Heart right ventricle (tissue), 16 donors: ENCODE data around the gene ENOX2. TPM values are rescaled to one million over a fixed set of nuclear protein-coding genes. Genes with fewer than 3 reads are reported as not detected.

Experiments used
- ATAC-seq, 8 donors: fragments of 200-7000 bp; cut with Tn5 transposase; one replicate each; pipeline ENCODE4 v1.9.1; 2020; ENCODE audit warnings: mild to moderate bottlenecking in 8 of 8, moderate library complexity in 8 of 8, moderate number of reproducible peaks in 1 of 8
- DNase-seq, 2 donors: peaks; one replicate each; pipeline ENCODE4 v3.0.0-alpha.2; 2020
- H3K27ac ChIP-seq, 10 donors: fragments of 200-600 bp; sonication (generic) in 2 of 10; one replicate each; pipeline versions ENCODE4 v1.5.0 to v1.8.0; 2020 to 2022; ENCODE audit warnings: mild to moderate bottlenecking in 3 of 10
- H3K27me3 ChIP-seq, 7 donors: fragments of 200-600 bp; one replicate each; pipeline ENCODE4 v1.8.0; 2021 to 2022; ENCODE audit warnings: mild to moderate bottlenecking in 2 of 7
- H3K36me3 ChIP-seq, 9 donors: fragments of 200-600 bp; sonication (generic) in 1 of 9; one replicate each; pipeline versions ENCODE4 v1.5.0 to v1.8.0; 2020 to 2022; ENCODE audit warnings: mild to moderate bottlenecking in 2 of 9
- H3K4me1 ChIP-seq, 9 donors: fragments of 200-600 bp; sonication (generic) in 1 of 9; one replicate each; pipeline versions ENCODE4 v1.5.0 to v1.8.0; 2020 to 2022; ENCODE audit warnings: mild to moderate bottlenecking in 4 of 9
- H3K4me3 ChIP-seq, 10 donors: fragments of 200-600 bp; sonication (generic) in 2 of 10; one replicate each; pipeline versions ENCODE4 v1.5.0 to v1.8.0; 2020 to 2022; ENCODE audit warnings: mild to moderate bottlenecking in 7 of 10, moderate library complexity in 2 of 10
- H3K9me3 ChIP-seq, 11 donors: fragments of 200-600 bp in 10 of 11; sonication (generic) in 2 of 11; one replicate each; pipeline versions ENCODE4 v1.5.0 to v1.8.0; 2013 to 2022; ENCODE audit warnings: mild to moderate bottlenecking in 2 of 11, control low read depth in 1 of 11, moderate library complexity in 1 of 11
- WGBS, 2 donors: extraction: QIAGEN DNeasy Blood & Tissue Kit; methylation state at CpG; one replicate each; pipeline ENCODE4 v1.1.7; 2013; ENCODE audit warnings: inconsistent platforms in 1 of 2; 5-methylcytosine and 5-hydroxymethylcytosine counted together
- intact Hi-C, 10 donors: fragments of 100-400 bp; cut with DNase I; formaldehyde crosslinking; loops; one replicate each; pipeline versions ENCODE4 v1.11.1 to v1.14.2; 2022
- polyA plus RNA-seq, 2 donors: library from polyadenylated mRNA; stranded (reverse); fragments of 200-250 nt; gene quantifications; one replicate each; pipeline ENCODE4 v1.2.3, GENCODE V29; 2013
- total RNA-seq, 10 donors: library from RNA; stranded (reverse); fragmentation: NEBNext Ultra II Directional in 3 of 10; extraction: Animal tissue kit (Norgen Biotek cat#: 25700) in 3 of 10; gene quantifications; one replicate each; pipeline versions ENCODE4 v1.2.1 to v1.2.4, GENCODE V29; 2021 to 2023
- TF ChIP-seq, protein P1 (sequence below), 9 donors: fragments of 200-600 bp; sonication (generic) in 2 of 9; IDR thresholded peaks; one replicate each; pipeline versions ENCODE4 v1.5.0 to v1.8.0; 2021 to 2022; ENCODE audit warnings: antibody characterized with exemption in 9 of 9, mild to moderate bottlenecking in 5 of 9, moderate library complexity in 1 of 9
- donor health status: Arrhythmogenic right ventricular cardiomyopathy.
- donor health status: ischemic (EF 13 %, LVEDD 7.1; RV severe dilation, severe dysfunction).
- donor health status: healthy with polysubstance abuse.
- donor health status: DM: no; HTN: yes; CAD: no.
- donor health status: DM: no; HTN: no; CAD: no.
- donor health status: ischemic (EF 25% LVEDD 6.9; RV normal size, moderate dysfunction).
- donor health status: ischemic (EF 25% LVEDD 5.7; RV mildly dilated, moderate dysfunction).
- donor health status: healthy.
- donor health status: DM: yes; HTN: yes; CAD: no.
- donor health status: Ischemic cardiomyopathy.
- donor health status: ischemic (EF 35%, LVEDD 5.7; RV mildly dilated, moderate dysfunction).
- donor health status: nonischemic (EF 11% LVEDD 7.7; RV severe dilation, severe dysfunction).
- donor health status: DM: yes; HTN: yes; CAD: no.
- donor health status: PGD.
- donor health status: ischemic (EF 29% LVEDD 5.4; RV normal size, mild dysfunction).
- donor health status: nonischemic (EF 23%, LVEDD 6.1; RV moderate dilation, normal function).

ENOX2 gene
- total and polyA plus RNA-seq, 12 donors: 3.4 to 22.6 (median 18.6) TPM

DNA sequence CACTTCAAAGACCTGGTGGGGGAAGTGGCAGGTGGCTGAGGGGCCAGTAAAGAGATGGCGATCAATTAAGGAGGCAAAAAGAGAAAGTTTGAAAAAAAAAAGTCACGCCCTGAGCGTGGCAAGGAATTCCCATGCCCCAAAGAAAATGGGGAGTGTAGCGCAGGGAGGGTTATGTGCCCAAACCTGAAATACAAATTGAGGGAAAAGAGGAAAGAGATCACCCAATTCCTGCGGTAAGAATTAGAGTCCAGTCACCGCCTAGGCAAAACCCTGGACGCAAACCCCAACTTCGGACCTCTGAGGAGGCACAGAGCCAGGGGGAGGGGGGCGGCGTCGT, 595 bp downstream of the ENOX2 start:
- H3K36me3 ChIP-seq: peaks cover 0 to 10% (median 0%) of the 10 kb centered on the region in 9 donors
- H3K27me3 ChIP-seq: peaks cover 0 to 29% (median 0%) of the 10 kb centered on the region in 7 donors
- WGBS, 2 donors: 0% methylated on average over 8 to 11 of the region's 11 CpGs
- TF ChIP-seq, protein P1, sequence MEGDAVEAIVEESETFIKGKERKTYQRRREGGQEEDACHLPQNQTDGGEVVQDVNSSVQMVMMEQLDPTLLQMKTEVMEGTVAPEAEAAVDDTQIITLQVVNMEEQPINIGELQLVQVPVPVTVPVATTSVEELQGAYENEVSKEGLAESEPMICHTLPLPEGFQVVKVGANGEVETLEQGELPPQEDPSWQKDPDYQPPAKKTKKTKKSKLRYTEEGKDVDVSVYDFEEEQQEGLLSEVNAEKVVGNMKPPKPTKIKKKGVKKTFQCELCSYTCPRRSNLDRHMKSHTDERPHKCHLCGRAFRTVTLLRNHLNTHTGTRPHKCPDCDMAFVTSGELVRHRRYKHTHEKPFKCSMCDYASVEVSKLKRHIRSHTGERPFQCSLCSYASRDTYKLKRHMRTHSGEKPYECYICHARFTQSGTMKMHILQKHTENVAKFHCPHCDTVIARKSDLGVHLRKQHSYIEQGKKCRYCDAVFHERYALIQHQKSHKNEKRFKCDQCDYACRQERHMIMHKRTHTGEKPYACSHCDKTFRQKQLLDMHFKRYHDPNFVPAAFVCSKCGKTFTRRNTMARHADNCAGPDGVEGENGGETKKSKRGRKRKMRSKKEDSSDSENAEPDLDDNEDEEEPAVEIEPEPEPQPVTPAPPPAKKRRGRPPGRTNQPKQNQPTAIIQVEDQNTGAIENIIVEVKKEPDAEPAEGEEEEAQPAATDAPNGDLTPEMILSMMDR (IDR thresholded peaks at IDR 0.05): no peak
- peak overlapping the region; percentile 38 to 80 (median 66) for H3K4me3 ChIP-seq
- H3K9me3 ChIP-seq: no peaks in the 10 kb centered on the region
- ATAC-seq (no peak), DNase-seq (no peak)
- peak overlapping the region; percentile 75 to 94 (median 90) for H3K27ac ChIP-seq
- peaks cover 0 to 10% (median 0%) of the 10 kb centered on the region in 9 donors for H3K4me1 ChIP-seq
- intact Hi-C loops: no loop called here

DNA sequence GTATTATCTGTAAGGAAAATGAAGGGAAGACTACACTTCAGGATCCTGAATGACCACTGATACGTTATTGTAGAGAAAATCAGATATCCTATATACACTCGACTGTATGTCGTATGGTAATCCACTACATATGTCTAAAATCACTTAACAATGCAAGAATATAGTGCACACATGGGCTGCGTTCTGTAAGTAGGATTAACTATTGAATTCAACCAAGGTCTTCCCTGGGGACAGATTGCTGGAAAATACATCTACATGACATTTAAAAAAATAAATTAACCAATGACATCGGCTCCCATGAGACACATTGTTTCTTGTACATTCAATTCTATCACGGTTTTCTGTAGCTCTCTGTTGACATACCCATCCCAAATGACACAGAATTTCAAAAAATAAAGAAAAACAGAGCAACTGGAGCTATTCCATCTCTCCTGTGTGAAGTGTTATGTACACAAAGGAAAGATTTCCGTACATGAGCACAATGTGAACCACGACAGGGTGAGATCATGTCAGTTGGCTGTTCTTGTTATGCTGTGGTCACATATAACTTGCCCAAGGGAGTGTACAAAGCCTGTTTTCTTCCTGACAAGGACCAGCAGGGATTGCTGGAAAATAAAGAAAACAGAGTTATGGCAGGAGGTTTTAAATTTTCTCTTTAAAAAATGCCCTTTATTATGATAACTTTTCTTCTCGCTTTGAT, 6.1 kb downstream of the ENOX2 start:
- ATAC-seq (peak in 6 of 8 donors; percentile 43 to 76 (median 54)), DNase-seq (no peak)
- peak overlapping the region in 9 of 10 donors; percentile 17 to 74 (median 54) for H3K27ac ChIP-seq
- no peaks in the 10 kb centered on the region for H3K9me3 ChIP-seq
- TF ChIP-seq, protein P1 (IDR thresholded peaks at IDR 0.05): no peak
- 57 to 66% methylated on average over 9 of the region's 9 CpGs for WGBS, 2 donors
- peaks cover 0 to 14% (median 0%) of the 10 kb centered on the region in 7 donors for H3K27me3 ChIP-seq
- H3K36me3 ChIP-seq: peaks cover 0 to 10% (median 0%) of the 10 kb centered on the region in 9 donors
- intact Hi-C loops: no loop called here
- no peak overlapping the region for H3K4me3 ChIP-seq
- peaks cover 0 to 44% (median 6%) of the 10 kb centered on the region in 9 donors for H3K4me1 ChIP-seq

DNA sequence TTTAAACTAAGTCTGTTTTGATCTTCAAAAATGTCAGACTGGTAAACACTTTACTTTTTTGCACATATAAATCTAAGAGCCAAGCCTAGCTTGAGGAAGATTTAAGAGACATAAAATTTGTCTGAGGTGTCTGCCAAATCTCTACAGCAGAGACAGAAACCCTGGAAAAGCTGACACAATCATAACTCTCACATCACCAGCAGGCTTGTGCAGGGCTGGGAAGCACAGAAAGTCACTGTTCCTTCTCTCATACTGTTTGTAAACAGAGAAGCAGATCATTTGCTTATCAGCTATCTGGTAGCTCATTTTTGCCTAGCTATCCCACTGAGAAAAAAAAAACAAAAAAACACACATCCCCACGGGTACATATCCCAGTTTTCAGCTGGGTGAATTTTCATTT, 7.0 kb downstream of the ENOX2 start:
- TF ChIP-seq, protein P1 (IDR thresholded peaks at IDR 0.05): no peak
- WGBS, 2 donors: 29 to 42% methylated on average over 1 of the region's 1 CpG
- H3K36me3 ChIP-seq: peaks cover 0 to 10% (median 0%) of the 10 kb centered on the region in 9 donors
- H3K4me3 ChIP-seq: no peak overlapping the region
- DNase-seq: no peak
- intact Hi-C loops: no loop called here
- ATAC-seq: peak in 7 of 8 donors; percentile 51 to 89 (median 73)
- H3K27ac ChIP-seq: peak overlapping the region; percentile 22 to 74 (median 56)
- H3K4me1 ChIP-seq: peaks cover 0 to 39% (median 6%) of the 10 kb centered on the region in 9 donors
- H3K9me3 ChIP-seq: no peaks in the 10 kb centered on the region
- peaks cover 0 to 14% (median 0%) of the 10 kb centered on the region in 7 donors for H3K27me3 ChIP-seq

DNA sequence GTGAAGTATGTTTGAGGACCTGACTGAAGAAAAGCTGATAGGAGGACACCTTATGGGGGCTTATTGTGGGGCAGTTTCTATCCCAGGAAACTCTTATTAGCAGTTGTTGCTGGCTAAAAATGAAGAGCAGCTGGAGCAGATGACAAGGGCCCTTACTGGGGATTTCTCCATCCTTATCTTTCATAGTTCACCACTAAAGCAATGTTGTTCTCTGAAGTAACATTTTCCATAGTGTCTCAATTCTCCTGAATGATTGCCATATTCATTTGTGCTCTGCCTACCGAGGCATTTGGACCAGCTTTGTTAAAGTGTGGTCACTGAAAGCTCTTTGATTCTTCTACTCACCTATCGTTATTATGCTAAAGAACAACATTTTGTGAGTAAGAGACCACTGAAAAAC, 7.7 kb downstream of the ENOX2 start:
- Histone ChIP-seq H3K36me3 (peaks cover 0 to 10% (median 0%) of the 10 kb centered on the region in 9 donors), H3K27ac (peak overlapping the region in 9 of 10 donors; percentile 22 to 74 (median 58)), H3K4me1 (peaks cover 0 to 39% (median 6%) of the 10 kb centered on the region in 9 donors), H3K4me3 (no peak overlapping the region), H3K9me3 (no peaks in the 10 kb centered on the region), H3K27me3 (peaks cover 0 to 7% (median 0%) of the 10 kb centered on the region in 7 donors)
- WGBS, 2 donors: 44 to 56% methylated on average over 2 of the region's 2 CpGs
- intact Hi-C loops: no loop called here
- peak in 7 of 8 donors; percentile 34 to 74 (median 60) for ATAC-seq
- TF ChIP-seq, protein P1 (IDR thresholded peaks at IDR 0.05): no peak
- no peak for DNase-seq
